Effector memory CD8-positive, alpha-beta T cell (primary cell): ENCODE measurements around the gene AUTS2.

Experiments
- ATAC-seq: fragments of 150-1000 bp; cut with Tn5 transposase; replicated peaks from 2 replicates; pipeline ENCODE4 v1.10.0; 2021; ENCODE audit warnings: mild to moderate bottlenecking, moderate library complexity
- DNase-seq, 3 experiments: peaks; one replicate each; pipeline ENCODE4 v3.0.0; 2021
- H3K27ac Mint-ChIP-seq, 2 donors: one replicate each; pipeline ENCODE4 v1.8.0; 2022; ENCODE audit warnings: mild to moderate bottlenecking in 2 of 2, mixed read lengths in 2 of 2, moderate library complexity in 2 of 2
- H3K27me3 Mint-ChIP-seq, 2 donors: one replicate each; pipeline ENCODE4 v1.8.0; 2022; ENCODE audit warnings: mixed read lengths in 2 of 2
- H3K36me3 Mint-ChIP-seq: one replicate; pipeline ENCODE4 v1.8.0; 2022; ENCODE audit warnings: mild to moderate bottlenecking, moderate library complexity, mixed read lengths; ENCODE audit not compliant: insufficient read depth
- H3K4me1 Mint-ChIP-seq, 2 donors: one replicate each; pipeline ENCODE4 v1.8.0; 2022; ENCODE audit warnings: low read depth in 2 of 2, mixed read lengths in 2 of 2
- H3K4me3 Mint-ChIP-seq, 2 donors: one replicate each; pipeline ENCODE4 v1.8.0; 2022; ENCODE audit warnings: mild to moderate bottlenecking in 2 of 2, mixed read lengths in 2 of 2, moderate library complexity in 2 of 2
- H3K9me3 Mint-ChIP-seq, 2 donors: one replicate each; pipeline ENCODE4 v1.8.0; 2022; ENCODE audit warnings: mixed read lengths in 2 of 2

AUTS2 gene

GRCh38 chr7:69843653-69844052 is 245.4 kb downstream of the AUTS2 start:
- no peak overlapping the region for H3K27ac Mint-ChIP-seq
- DNase-seq, result no peak
- no peaks in the 10 kb centered on the region for H3K4me1 Mint-ChIP-seq
- H3K36me3 Mint-ChIP-seq, result no peaks in the 10 kb centered on the region
- ATAC-seq, result no peak
- H3K4me3 Mint-ChIP-seq, result no peak overlapping the region
- no peaks in the 10 kb centered on the region for H3K9me3 Mint-ChIP-seq
- peaks cover 11 to 36% of the 10 kb centered on the region in 2 donors for H3K27me3 Mint-ChIP-seq

- peaks cover 10 to 33% of the 10 kb centered on the region in 2 donors for H3K27me3 Mint-ChIP-seq
- no peak for DNase-seq
- H3K9me3 Mint-ChIP-seq, result no peaks in the 10 kb centered on the region
- no peaks in the 10 kb centered on the region for H3K36me3 Mint-ChIP-seq
- no peaks in the 10 kb centered on the region for H3K4me1 Mint-ChIP-seq
- no peak for ATAC-seq
- H3K4me3 Mint-ChIP-seq, result no peak overlapping the region
- H3K27ac Mint-ChIP-seq, result no peak overlapping the region
Observed at GRCh38 chr7:69844264-69844868, 246.1 kb downstream of the AUTS2 start.

GRCh38 chr7:69845721-69846495 is 247.6 kb downstream of the AUTS2 start:
- H3K4me3 Mint-ChIP-seq, result no peak overlapping the region
- no peak overlapping the region for H3K27ac Mint-ChIP-seq
- ATAC-seq, result no peak
- no peaks in the 10 kb centered on the region for H3K4me1 Mint-ChIP-seq
- DNase-seq, result no peak
- H3K9me3 Mint-ChIP-seq, result no peaks in the 10 kb centered on the region
- peaks cover 5 to 18% of the 10 kb centered on the region in 2 donors for H3K27me3 Mint-ChIP-seq
- no peaks in the 10 kb centered on the region for H3K36me3 Mint-ChIP-seq

- Mint-ChIP-seq H3K4me3 (no peak overlapping the region), H3K9me3 (no peaks in the 10 kb centered on the region), H3K27ac (no peak overlapping the region), H3K27me3 (peaks cover 1 to 6% of the 10 kb centered on the region in 2 donors), H3K36me3 (no peaks in the 10 kb centered on the region), H3K4me1 (no peaks in the 10 kb centered on the region)
- ATAC-seq, result no peak
- DNase-seq, result no peak
Observed at GRCh38 chr7:69847921-69848612, 249.8 kb downstream of the AUTS2 start.

- Mint-ChIP-seq H3K27me3 (no peaks in the 10 kb centered on the region), H3K36me3 (no peaks in the 10 kb centered on the region), H3K4me3 (no peak overlapping the region), H3K27ac (no peak overlapping the region), H3K4me1 (no peaks in the 10 kb centered on the region), H3K9me3 (no peaks in the 10 kb centered on the region)
- ATAC-seq (no peak), DNase-seq (no peak)
Observed at GRCh38 chr7:69849268-69849667, 251.0 kb downstream of the AUTS2 start.

GRCh38 chr7:69857014-69857413 is 258.7 kb downstream of the AUTS2 start:
- H3K4me3 Mint-ChIP-seq, result no peak overlapping the region
- no peak for DNase-seq
- peaks cover 0 to 3% of the 10 kb centered on the region in 2 donors for H3K4me1 Mint-ChIP-seq

GRCh38 chr7:69858471-69858870 is 260.2 kb downstream of the AUTS2 start:
- H3K27me3 Mint-ChIP-seq, result peaks cover 33 to 47% of the 10 kb centered on the region in 2 donors
- peaks cover 0 to 3% of the 10 kb centered on the region in 2 donors for H3K4me1 Mint-ChIP-seq
- H3K36me3 Mint-ChIP-seq, result no peaks in the 10 kb centered on the region
- H3K4me3 Mint-ChIP-seq, result no peak overlapping the region
- no peaks in the 10 kb centered on the region for H3K9me3 Mint-ChIP-seq
- no peak for DNase-seq
- no peak overlapping the region for H3K27ac Mint-ChIP-seq
- no peak for ATAC-seq

More at GRCh38 chr7:69857014-69857413, 258.7 kb downstream of the AUTS2 start:
- peaks cover 33 to 47% of the 10 kb centered on the region in 2 donors for H3K27me3 Mint-ChIP-seq
- no peaks in the 10 kb centered on the region for H3K36me3 Mint-ChIP-seq
- no peak for ATAC-seq
- no peak overlapping the region for H3K27ac Mint-ChIP-seq
- no peaks in the 10 kb centered on the region for H3K9me3 Mint-ChIP-seq

- peaks cover 33 to 47% of the 10 kb centered on the region in 2 donors for H3K27me3 Mint-ChIP-seq
- no peak for DNase-seq
- H3K4me3 Mint-ChIP-seq, result no peak overlapping the region
- no peak overlapping the region for H3K27ac Mint-ChIP-seq
- H3K4me1 Mint-ChIP-seq, result peaks cover 0 to 3% of the 10 kb centered on the region in 2 donors
- ATAC-seq, result no peak
- no peaks in the 10 kb centered on the region for H3K9me3 Mint-ChIP-seq
- H3K36me3 Mint-ChIP-seq, result no peaks in the 10 kb centered on the region
Observed at GRCh38 chr7:69859342-69859741, 261.1 kb downstream of the AUTS2 start.

GRCh38 chr7:69860486-69860885 is 262.2 kb downstream of the AUTS2 start:
- Mint-ChIP-seq H3K4me1 (peaks cover 0 to 3% of the 10 kb centered on the region in 2 donors), H3K9me3 (no peaks in the 10 kb centered on the region), H3K27ac (no peak overlapping the region), H3K4me3 (no peak overlapping the region), H3K27me3 (peaks cover 33 to 40% of the 10 kb centered on the region in 2 donors), H3K36me3 (no peaks in the 10 kb centered on the region)
- DNase-seq (no peak), ATAC-seq (no peak)

GRCh38 chr7:69860941-69861622 is 262.8 kb downstream of the AUTS2 start:
- ATAC-seq, result no peak
- H3K27ac Mint-ChIP-seq, result no peak overlapping the region
- H3K9me3 Mint-ChIP-seq, result no peaks in the 10 kb centered on the region
- DNase-seq, result no peak
- no peak overlapping the region for H3K4me3 Mint-ChIP-seq
- no peaks in the 10 kb centered on the region for H3K36me3 Mint-ChIP-seq
- peaks cover 0 to 3% of the 10 kb centered on the region in 2 donors for H3K4me1 Mint-ChIP-seq
- H3K27me3 Mint-ChIP-seq, result peaks cover 38 to 40% of the 10 kb centered on the region in 2 donors

- H3K9me3 Mint-ChIP-seq, result no peaks in the 10 kb centered on the region
- H3K4me3 Mint-ChIP-seq, result no peak overlapping the region
- peaks cover 0 to 3% of the 10 kb centered on the region in 2 donors for H3K4me1 Mint-ChIP-seq
- H3K27ac Mint-ChIP-seq, result no peak overlapping the region
- DNase-seq (no peak), ATAC-seq (no peak)
- H3K27me3 Mint-ChIP-seq, result peaks cover 31% of the 10 kb centered on the region in 2 donors
- no peaks in the 10 kb centered on the region for H3K36me3 Mint-ChIP-seq
Observed at GRCh38 chr7:69862413-69863064, 264.3 kb downstream of the AUTS2 start.

- ATAC-seq (no peak), DNase-seq (no peak)
- Mint-ChIP-seq H3K4me1 (peaks cover 0 to 3% of the 10 kb centered on the region in 2 donors), H3K27me3 (peaks cover 17% of the 10 kb centered on the region in 2 donors), H3K36me3 (no peaks in the 10 kb centered on the region), H3K4me3 (no peak overlapping the region), H3K9me3 (no peaks in the 10 kb centered on the region), H3K27ac (no peak overlapping the region)
Observed at GRCh38 chr7:69864274-69864673, 266.0 kb downstream of the AUTS2 start.

- no peak overlapping the region for H3K4me3 Mint-ChIP-seq
Observed at GRCh38 chr7:69864822-69865221, 266.5 kb downstream of the AUTS2 start.

More at GRCh38 chr7:69864822-69865221, 266.5 kb downstream of the AUTS2 start:
- H3K27me3 Mint-ChIP-seq, result peaks cover 11 to 13% of the 10 kb centered on the region in 2 donors
- H3K9me3 Mint-ChIP-seq, result no peaks in the 10 kb centered on the region
- DNase-seq (no peak), ATAC-seq (no peak)
- no peaks in the 10 kb centered on the region for H3K36me3 Mint-ChIP-seq
- no peak overlapping the region for H3K27ac Mint-ChIP-seq
- no peaks in the 10 kb centered on the region for H3K4me1 Mint-ChIP-seq
